GM21717 (cell line): ENCODE results near the gene GMPPA.
A peak's percentile ranks its signal among the peaks of the same experiment; 100 is the strongest.

Experiments used
- ATAC-seq: cut with Tn5 transposase; IDR thresholded peaks from one replicate; pipeline ENCODE4 v1.9.1; 2021; ENCODE audit warnings: mild to moderate bottlenecking, moderate library complexity; ENCODE audit not compliant: unreplicated experiment

Gene GMPPA

DNA sequence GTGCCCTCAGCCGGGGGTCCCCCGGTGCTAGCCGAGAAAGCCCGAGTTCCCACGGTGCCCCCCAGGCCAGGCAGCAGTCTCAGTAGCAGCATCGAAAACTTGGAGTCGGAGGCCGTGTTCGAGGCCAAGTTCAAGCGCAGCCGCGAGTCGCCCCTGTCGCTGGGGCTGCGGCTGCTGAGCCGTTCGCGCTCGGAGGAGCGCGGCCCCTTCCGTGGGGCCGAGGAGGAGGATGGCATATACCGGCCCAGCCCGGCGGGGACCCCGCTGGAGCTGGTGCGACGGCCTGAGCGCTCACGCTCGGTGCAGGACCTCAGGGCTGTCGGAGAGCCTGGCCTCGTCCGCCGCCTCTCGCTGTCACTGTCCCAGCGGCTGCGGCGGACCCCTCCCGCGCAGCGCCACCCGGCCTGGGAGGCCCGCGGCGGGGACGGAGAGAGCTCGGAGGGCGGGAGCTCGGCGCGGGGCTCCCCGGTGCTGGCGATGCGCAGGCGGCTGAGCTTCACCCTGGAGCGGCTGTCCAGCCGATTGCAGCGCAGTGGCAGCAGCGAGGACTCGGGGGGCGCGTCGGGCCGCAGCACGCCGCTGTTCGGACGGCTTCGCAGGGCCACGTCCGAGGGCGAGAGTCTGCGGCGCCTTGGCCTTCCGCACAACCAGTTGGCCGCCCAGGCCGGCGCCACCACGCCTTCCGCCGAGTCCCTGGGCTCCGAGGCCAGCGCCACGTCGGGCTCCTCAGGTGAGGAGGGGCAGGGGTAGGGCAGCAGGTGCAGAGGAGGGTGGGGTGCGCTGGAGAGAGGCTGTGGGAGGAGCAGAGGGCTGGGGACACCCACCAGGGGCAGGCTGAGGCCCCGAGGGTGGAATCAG lies 14.1 kb upstream of the GMPPA start:
- ATAC-seq, result no peak

DNA sequence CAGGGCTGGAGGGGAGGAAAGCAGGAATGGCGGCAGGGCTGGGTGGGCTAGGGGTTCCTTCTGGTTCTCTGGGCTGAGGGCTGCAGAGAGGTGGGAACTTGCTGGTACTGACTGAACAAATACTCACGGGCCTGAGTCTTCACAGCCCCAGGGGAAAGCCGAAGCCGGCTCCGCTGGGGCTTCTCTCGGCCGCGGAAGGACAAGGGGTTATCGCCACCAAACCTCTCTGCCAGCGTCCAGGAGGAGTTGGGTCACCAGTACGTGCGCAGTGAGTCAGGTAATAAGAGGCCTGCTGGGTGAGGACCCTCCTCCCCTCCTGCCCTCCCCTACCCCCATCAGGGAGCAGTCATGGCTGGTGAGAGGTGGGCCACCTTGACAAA lies 13.5 kb upstream of the GMPPA start:
- no peak for ATAC-seq

DNA sequence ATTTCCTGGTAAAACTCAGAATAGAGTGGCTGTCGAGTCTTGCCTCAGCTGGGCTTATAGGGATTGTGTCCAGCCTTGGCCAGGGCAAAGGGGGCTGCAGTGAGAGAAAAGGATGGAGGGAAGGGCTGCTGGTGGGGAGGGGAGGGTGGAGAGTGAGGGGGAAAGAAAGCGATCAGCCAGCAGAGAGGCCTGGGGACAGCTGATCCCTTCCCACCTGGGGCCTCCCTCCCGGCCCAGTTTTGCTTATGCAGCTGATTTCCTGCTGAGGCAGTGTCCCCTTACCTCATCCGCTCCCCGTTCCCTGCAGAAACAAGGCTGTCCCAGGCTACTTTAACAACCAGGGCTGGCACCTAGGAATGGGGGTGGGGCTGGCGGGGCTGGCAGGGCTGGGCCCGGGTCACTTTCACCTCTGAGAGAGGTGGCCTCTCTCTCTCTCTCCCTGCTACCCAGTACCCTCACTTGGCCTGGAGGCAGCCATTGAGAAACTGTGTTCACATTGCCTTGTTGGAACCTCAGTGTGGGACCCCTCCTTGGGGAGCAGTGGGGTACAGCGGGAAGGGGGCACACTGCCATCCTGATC lies 12.2 kb upstream of the GMPPA start:
- no peak for ATAC-seq

DNA sequence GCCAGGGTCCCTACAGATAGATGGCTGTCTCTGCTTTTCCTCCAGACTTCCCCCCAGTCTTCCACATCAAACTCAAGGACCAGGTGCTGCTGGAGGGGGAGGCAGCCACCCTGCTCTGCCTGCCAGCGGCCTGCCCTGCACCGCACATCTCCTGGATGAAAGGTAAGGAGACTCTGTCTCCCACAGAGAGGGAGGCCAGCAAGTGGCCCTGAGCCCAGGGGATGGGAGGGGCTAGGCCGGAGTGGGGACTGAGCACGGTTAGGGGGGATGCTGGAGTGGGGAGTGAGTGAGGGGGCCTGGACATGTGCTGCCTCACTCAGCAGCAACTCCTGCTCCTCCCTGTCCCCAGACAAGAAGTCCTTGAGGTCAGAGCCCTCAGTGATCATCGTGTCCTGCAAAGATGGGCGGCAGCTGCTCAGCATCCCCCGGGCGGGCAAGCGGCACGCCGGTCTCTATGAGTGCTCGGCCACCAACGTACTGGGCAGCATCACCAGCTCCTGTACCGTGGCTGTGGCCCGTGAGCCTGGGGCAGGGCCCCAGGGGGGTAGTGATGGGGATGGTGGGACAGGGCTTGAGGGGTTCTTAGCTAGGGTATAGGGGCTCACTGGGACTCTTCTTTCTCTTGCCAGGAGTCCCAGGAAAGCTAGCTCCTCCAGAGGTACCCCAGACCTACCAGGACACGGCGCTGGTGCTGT lies 10.4 kb upstream of the GMPPA start:
- no peak for ATAC-seq

DNA sequence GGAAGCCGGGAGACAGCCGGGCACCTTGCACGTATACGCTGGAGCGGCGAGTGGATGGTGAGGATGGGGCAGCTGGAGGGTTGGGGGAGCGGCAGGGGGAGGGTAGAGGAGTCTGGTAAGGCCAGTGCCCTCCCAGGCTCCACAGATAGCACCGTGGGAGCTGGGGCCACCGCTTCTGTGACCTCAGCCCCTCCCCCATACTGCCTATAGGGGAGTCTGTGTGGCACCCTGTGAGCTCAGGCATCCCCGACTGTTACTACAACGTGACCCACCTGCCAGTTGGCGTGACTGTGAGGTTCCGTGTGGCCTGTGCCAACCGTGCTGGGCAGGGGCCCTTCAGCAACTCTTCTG lies 9.9 kb upstream of the GMPPA start:
- ATAC-seq, result no peak

DNA sequence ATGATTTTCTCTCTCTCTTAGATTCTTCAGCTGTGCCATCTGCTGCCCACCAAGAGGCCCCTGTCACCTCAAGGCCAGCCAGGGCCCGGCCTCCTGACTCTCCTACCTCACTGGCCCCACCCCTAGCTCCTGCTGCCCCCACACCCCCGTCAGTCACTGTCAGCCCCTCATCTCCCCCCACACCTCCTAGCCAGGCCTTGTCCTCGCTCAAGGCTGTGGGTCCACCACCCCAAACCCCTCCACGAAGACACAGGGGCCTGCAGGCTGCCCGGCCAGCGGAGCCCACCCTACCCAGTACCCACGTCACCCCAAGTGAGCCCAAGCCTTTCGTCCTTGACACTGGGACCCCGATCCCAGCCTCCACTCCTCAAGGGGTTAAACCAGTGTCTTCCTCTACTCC lies 9.4 kb upstream of the GMPPA start:
- ATAC-seq, result no peak

DNA sequence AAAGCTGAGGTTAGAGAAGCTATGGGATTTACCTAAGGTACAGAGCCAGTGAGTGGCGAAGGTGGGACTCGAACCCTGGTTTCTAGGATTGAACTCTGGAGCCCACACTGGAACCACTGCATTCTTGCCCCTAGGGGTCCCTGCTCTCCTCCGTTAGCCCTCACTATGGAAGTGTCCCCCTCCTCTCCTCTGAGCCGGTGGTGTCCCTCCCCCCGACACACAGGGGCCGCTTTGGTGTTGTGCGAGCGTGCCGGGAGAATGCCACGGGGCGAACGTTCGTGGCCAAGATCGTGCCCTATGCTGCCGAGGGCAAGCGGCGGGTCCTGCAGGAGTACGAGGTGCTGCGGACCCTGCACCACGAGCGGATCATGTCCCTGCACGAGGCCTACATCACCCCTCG lies 8.5 kb upstream of the GMPPA start:
- no peak for ATAC-seq

DNA sequence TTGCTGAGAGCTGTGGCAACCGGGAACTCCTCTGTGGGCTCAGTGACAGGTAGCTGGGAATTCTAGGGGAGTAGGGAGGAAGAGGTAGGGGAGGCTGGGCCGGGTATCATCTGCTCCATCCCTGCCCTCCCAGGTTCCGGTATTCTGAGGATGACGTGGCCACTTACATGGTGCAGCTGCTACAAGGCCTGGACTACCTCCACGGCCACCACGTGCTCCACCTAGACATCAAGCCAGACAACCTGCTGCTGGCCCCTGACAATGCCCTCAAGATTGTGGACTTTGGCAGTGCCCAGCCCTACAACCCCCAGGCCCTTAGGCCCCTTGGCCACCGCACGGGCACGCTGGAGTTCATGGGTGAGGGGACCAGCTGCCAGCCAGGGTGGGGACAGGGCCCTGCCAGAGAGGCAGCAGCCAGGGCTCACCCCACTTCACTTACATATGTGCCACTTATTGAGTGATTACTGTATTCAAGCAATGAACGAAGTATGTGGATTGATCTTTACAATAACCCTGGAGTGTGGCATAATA lies 8.0 kb upstream of the GMPPA start:
- no peak for ATAC-seq

DNA sequence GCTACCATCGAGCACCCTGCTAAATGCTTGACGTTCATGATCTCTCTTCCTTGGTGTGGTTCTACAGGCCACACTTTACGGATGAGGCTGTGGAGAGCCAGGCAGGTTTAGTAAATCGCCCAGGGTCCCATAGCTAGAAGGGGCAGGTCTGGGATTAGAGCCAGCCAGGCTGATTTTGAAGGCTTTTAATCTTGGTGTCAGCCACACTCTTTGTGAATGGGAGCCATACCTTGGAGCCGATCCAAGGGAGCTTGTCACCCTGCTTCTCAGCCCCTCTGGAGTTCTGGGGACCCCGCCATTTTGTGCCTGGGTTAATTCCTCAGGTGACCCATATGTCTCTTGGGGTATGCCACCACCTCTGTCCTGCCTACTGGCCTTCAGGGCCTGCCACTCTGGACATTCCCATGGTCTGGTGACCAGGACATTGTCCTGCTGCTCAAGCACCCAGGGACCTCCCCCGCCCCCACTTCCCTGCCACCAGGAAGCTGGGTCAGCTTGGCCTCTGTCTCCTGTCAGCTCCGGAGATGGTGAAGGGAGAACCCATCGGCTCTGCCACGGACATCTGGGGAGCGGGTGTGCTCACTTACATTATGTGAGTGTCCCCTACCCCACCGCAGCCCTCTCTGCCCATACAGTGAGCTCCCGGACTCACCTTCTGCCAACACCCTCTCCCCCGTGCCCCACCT lies 7.3 kb upstream of the GMPPA start:
- ATAC-seq, result no peak

DNA sequence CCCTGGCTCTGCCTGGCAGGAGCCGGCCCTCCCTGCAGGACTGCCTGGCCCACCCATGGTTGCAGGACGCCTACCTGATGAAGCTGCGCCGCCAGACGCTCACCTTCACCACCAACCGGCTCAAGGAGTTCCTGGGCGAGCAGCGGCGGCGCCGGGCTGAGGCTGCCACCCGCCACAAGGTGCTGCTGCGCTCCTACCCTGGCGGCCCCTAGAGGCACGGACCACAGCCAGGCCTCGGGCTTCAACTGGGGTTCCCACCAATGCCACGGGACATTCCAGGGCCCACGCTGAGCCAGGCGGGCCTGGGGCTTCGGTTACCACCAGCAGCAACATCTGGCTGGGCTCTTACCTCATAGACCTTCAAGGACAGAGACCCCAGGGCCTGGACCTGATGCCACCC lies 6.1 kb upstream of the GMPPA start:
- no peak for ATAC-seq

DNA sequence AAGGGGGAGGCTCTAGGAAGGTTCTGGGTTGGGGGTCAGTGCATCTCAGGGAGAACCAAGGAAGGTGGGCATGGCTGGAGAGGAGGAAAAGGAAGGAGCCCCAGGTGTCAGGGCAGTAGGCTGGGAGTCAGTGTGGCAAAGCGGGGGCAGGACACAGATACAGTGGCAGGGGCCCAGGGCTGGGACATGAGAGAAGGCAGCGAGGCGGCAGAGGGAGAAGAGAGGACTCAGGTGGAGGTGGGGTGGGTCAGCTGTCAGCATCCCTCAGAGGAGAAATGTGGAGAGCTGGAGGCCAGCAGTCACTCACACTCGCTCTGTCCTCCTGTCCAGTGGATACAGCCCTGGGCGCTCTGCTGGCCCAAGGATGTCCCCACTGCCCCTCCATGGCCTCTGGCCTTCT lies 5.6 kb upstream of the GMPPA start:
- ATAC-seq, result no peak

DNA sequence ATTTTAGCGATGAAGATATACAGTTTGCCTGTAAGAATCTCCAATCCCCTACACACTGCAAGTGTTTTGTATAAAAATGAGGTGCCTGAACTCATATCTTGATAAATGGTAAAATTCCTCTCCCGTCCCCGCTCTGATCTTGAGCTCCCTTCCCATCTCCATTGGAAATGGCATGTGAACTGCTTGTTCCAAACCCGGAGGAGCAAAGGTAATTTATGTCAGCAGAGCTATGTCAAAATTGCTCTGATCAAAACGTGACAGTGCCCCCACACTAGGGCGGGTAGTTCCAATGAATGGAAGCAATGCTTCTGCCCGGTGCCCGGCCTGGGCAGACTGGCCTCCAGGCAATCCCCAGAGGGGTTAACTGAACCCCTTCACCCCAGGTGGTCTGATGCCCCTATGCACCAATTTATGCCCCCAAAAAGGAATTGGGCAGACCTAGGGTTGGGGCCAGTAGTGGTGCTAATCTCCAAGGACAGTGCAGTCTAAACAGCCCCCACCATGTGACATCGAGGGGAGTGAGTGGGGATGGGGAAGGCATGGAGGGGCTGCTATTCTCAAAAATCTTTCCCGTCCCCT lies 3.6 kb upstream of the GMPPA start:
- ATAC-seq, result no peak

DNA sequence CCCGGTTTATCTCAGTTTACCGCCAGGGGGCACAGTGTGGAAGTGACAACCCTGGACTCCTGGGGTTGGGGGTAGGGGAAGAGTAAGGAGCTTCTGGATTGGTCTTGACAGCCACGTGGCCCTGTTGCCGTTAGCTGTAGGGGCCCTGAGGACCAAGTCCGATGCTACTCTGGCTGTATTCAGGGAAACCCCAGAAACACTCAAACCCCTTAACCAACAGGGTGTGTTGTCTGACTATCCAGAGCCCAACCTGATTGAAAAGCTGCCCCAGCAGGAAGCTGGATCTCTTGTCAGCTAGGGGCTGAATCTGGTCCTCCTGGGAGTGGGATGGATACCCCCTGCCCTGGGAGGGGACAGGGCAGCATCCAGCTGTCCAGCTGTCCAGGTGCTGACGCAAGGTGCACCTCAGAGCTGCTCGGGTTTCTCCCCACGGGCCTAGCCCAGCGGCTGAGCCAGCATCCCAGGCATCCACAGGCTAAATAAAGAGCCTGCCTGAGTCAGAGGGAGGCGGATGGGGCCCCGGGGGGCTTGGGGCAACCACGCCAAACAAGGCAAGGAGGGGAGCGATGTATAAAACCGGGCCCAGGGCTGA lies 3.1 kb upstream of the GMPPA start:
- ATAC-seq, result no peak

DNA sequence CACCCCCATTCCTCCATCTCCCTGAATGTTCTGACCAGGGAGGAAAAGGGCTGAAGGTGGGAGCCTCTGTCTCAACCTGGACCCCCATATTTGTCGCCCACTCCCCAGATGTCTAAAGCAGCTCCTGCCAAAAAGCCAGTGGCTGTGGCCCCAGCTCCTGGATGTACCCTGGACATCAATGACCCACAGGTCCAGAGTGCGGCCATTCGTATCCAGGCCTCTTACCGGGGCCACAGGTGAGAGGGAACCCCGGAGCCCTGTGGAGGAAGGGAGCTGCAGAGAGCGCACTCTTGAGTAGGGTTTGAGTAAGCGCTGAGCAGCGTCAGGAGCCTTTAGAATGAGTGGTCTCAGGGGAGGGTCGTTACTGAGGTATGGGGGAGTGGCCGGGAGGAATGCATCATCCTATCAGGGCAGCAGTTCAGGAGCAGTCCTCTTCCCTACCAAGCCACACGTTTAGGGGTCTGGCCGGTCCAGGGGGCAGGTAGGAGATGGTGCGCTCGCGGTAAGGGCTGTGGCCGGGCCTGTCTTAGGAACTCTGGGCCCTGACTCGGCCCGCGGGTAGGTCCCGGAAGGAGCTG lies 2.4 kb upstream of the GMPPA start:
- no peak for ATAC-seq

DNA sequence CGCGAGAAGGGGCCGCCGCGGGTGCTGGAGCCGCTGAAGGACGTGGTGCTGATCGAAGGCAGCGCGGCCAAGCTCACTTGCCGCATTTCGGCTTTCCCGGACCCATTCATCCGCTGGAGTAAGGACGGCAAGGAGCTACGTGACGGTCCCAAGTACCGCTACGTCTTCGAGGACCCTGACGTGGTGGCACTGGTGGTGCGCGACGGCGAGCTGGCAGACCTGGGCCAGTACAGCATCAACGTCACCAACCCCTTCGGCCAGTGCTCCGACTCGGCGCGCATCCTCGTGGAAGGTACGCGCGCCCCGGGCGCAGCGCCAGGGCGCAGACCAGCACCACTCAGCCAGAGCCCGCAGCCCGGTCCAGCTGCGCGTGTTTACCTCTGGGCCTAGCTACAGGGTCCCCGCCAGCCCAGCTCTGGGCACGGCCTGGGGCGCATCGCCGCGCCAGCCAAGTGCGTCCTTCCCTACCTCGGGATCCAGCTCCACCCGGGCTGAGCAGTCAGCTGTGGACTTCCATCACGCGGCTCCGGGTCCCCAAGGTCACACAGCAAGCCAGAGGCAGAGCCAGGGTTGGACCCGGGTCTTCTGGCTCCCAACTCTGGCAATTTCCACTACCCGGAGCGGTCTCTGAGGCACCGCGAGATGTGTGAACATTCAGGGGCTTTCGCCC lies 1.7 kb upstream of the GMPPA start:
- ATAC-seq, result no peak

DNA sequence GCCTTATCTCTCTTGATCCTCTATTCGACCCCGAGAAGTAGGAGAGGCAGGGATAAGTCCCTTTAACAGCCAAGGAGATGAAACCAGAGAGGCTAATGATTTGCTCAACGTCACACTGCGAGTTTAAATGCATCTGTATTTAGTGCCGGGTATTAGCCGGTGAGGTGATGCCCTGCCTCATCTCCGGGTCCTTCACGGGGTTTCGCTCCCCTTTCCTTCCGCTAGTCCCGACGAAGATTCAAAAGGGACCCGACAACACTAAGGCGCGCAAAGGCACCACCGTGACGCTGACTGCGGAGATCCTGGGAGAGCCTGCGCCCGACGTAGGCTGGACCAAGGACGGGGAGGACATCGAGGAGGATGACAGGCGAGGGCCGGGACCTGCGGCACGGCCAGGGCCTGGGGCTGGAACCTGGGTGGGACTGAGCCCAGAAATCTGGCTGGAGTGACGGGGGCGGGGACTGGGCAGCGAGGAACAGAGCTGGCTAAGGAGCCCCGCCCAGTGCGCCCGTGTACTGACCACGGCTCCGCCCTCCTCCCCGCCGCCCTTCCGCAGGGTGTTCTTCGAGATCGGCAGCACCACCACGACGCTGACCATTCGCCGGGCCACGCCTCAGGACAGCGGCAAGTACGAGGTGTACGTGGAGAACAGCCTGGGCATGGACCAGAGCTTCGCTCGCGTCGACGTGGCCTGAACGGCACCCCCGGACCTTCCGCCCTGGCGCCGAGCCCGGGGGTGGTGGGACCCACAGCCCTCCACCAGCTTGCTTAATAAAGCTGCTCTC lies 1.0 kb upstream of the GMPPA start:
- peak; percentile 23 for ATAC-seq

DNA sequence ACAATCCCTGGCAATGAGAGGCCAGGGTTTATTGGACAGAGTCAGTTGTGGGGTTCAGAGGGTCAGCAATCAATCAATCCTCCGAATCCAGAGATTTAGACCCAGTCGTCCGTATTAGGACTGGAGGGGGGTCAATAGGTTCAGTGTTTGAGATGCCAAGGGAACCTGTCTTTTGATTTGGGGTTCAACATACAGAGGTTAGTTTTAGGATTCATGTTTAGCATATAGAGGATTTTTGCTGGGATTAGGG lies 292 bp downstream of the GMPPA start:
- peak; percentile 1 for ATAC-seq

DNA sequence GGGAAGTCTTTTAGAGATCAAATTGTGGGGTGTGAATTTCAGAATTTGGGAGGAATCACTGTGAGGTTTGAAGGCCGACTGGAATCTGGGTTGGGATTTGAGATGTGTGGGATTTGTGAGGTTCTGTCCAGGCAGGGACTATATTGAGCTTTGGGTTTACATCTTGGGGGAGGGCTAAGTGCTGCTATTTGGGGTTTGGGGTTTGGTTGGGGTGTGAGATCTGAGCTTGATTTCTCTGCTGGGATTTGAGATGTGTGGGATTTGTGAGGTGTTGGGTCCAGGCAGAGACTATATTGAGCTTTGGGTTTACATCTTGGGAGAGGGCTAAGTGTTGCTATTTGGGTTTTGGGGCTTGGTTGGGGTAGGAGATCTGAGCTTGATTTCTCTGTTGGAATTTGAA lies 864 bp downstream of the GMPPA start:
- ATAC-seq, result no peak

DNA sequence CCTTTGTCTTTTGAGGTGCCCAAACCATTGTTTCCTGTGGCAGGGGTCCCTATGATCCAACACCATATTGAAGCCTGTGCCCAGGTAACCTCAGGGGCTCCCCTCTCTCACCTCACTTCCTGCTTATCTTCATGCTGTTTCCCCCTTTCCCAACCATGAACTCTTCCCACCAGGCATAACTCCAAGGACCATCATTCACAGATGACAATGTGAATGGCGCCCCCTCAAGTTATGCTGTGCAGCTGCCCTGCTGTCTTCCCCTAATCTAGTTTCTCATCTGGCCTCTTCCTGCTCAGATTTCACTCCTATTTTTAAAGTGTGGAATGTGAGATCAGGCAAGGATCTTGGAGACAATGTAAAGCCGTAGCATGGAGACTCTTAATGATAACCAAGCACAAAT lies 1.4 kb downstream of the GMPPA start:
- no peak for ATAC-seq
